Mesendoderm (in vitro differentiated cells): ENCODE measurements around the gene PRPF38A.

Source experiments
- DNase-seq: peaks from one replicate; pipeline ENCODE4 v3.0.0; 2013
- H2AK5ac ChIP-seq: 2 replicates; pipeline ENCODE4 v1.6.1; 2013; ENCODE audit warnings: low read length, inconsistent platforms
- H2BK120ac ChIP-seq: 2 replicates; pipeline ENCODE4 v1.6.1; 2013; ENCODE audit warnings: low read depth, mild to moderate bottlenecking, low read length, moderate library complexity, mixed read lengths
- H2BK15ac ChIP-seq: replicated peaks from 2 replicates; pipeline ENCODE4 v1.6.1; 2013; ENCODE audit warnings: low read depth, mild to moderate bottlenecking, moderate library complexity
- H2BK5ac ChIP-seq: 2 replicates; pipeline ENCODE4 v1.6.1; 2013; ENCODE audit warnings: low read length, inconsistent platforms
- H3K18ac ChIP-seq: 2 replicates; pipeline ENCODE4 v1.6.1; 2013; ENCODE audit warnings: mild to moderate bottlenecking, low read length, mixed read lengths
- H3K23ac ChIP-seq: one replicate; pipeline ENCODE4 v1.6.1; 2013; ENCODE audit warnings: low read length
- H3K27ac ChIP-seq: 2 replicates; pipeline ENCODE4 v1.5.1; 2013; ENCODE audit warnings: low read depth, mild to moderate bottlenecking, inconsistent platforms, low read length, moderate library complexity
- H3K27me3 ChIP-seq: 2 replicates; pipeline ENCODE4 v1.6.1; 2013; ENCODE audit warnings: low read length, control low read depth, mild to moderate bottlenecking, inconsistent platforms; ENCODE audit not compliant: insufficient read depth, poor library complexity
- H3K36me3 ChIP-seq: 2 replicates; pipeline ENCODE4 v1.6.1; 2013; ENCODE audit warnings: low read length, inconsistent platforms; ENCODE audit not compliant: control insufficient read depth, insufficient read depth
- H3K4ac ChIP-seq: one replicate; pipeline ENCODE4 v1.6.1; 2013; ENCODE audit warnings: low read depth, mild to moderate bottlenecking, low read length, moderate library complexity
- H3K4me1 ChIP-seq: 2 replicates; pipeline ENCODE4 v1.6.1; 2013; ENCODE audit warnings: low read depth, low read length, inconsistent platforms; ENCODE audit not compliant: control insufficient read depth
- H3K4me2 ChIP-seq: 2 replicates; pipeline ENCODE4 v1.6.1; 2013; ENCODE audit warnings: low read length
- H3K4me3 ChIP-seq: 2 replicates; pipeline ENCODE4 v1.5.1; 2013; ENCODE audit warnings: mild to moderate bottlenecking, low read length
- H3K56ac ChIP-seq: one replicate; pipeline ENCODE4 v1.6.1; 2013; ENCODE audit warnings: low read length
- H3K79me1 ChIP-seq: 2 replicates; pipeline ENCODE4 v1.6.1; 2013; ENCODE audit warnings: low read length, inconsistent platforms
- H3K79me2 ChIP-seq: 2 replicates; pipeline ENCODE4 v1.6.1; 2013; ENCODE audit warnings: mild to moderate bottlenecking, low read length; ENCODE audit not compliant: control insufficient read depth, insufficient read depth
- H3K9ac ChIP-seq: 2 replicates; pipeline ENCODE4 v1.6.1; 2013; ENCODE audit warnings: low read length, inconsistent platforms
- H4K5ac ChIP-seq: one replicate; pipeline ENCODE4 v1.6.1; 2013; ENCODE audit warnings: low read length
- H4K8ac ChIP-seq: one replicate; pipeline ENCODE4 v1.6.1; 2013; ENCODE audit warnings: low read depth, mild to moderate bottlenecking, control low read depth, low read length, moderate library complexity
- WGBS: extraction: QIAGEN DNeasy Blood & Tissue Kit; methylation state at CpG from one replicate; pipeline ENCODE4 v1.1.7; 2013; ENCODE audit warnings: low lambda C conversion rate, missing lambda C conversion rate; ENCODE audit not compliant: insufficient coverage; ENCODE audit errors: extremely low coverage; 5-methylcytosine and 5-hydroxymethylcytosine counted together

The PRPF38A gene

DNA sequence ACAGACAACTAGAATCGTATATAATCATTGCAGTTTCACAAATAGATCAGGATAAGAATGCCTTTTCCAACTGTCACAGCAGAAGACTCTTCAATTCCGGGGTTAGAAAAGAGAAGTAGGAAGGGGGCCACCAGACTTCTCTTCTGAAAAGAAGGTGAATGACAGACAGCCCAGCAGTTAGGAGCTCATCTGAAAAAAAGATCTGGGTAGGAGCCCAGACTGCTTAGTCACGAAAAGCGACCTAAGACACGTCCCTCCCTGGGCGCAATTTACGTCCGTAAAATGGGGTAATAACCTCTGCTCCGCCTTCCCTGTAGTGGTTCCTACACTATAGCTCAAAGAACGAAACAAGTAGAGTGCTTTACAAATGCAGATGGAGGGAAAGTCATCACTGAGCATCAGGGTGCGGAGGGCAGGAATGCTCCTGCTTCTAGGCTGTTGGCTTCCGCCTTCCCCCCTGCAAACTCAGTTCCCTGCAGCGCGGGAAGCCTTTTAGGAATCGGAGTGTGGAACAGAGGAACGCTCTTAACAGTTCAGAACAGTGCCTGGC lies 761 bp upstream of the PRPF38A start:
- Histone ChIP-seq H3K79me1 (peaks cover 22% of the 10 kb centered on the region), H4K8ac (no peak overlapping the region), H3K18ac (no peak overlapping the region), H3K23ac (peak overlapping the region; percentile 94), H3K4me1 (peaks cover 2% of the 10 kb centered on the region), H4K5ac (no peak overlapping the region), H2BK15ac (no peak overlapping the region), H2BK5ac (peak overlapping the region; percentile 20), H3K4ac (no peak overlapping the region), H2BK120ac (no peak overlapping the region), H3K4me3 (peak overlapping the region; percentile 100), H3K56ac (peak overlapping the region; percentile 100), H3K9ac (peak overlapping the region; percentile 97), H3K36me3 (peaks cover 9% of the 10 kb centered on the region), H3K79me2 (peaks cover 52% of the 10 kb centered on the region), H2AK5ac (no peak overlapping the region), H3K27ac (peak overlapping the region; percentile 70), H3K27me3 (no peaks in the 10 kb centered on the region), H3K4me2 (peak overlapping the region; percentile 30)
- WGBS: no CpG with 5 or more reads among the region's 16 CpGs
- DNase-seq: peak; percentile 87

- peaks cover 18% of the 10 kb centered on the region for H3K79me1 ChIP-seq
- H3K4me3 ChIP-seq: peak overlapping the region; percentile 67
- no peak overlapping the region for H2BK120ac ChIP-seq
- peak overlapping the region; percentile 57 for H3K27ac ChIP-seq
- WGBS: no CpG with 5 or more reads among the region's 8 CpGs
- H3K56ac ChIP-seq: peak overlapping the region; percentile 94
- peak overlapping the region; percentile 88 for H3K9ac ChIP-seq
- peak overlapping the region; percentile 78 for H3K18ac ChIP-seq
- peaks cover 48% of the 10 kb centered on the region for H3K79me2 ChIP-seq
- no peak overlapping the region for H3K23ac ChIP-seq
- H2BK15ac ChIP-seq: no peak overlapping the region
- H2AK5ac ChIP-seq: no peak overlapping the region
- H3K4me1 ChIP-seq: peaks cover 2% of the 10 kb centered on the region
- peaks cover 14% of the 10 kb centered on the region for H3K36me3 ChIP-seq
- H3K4ac ChIP-seq: peak overlapping the region; percentile 38
- H2BK5ac ChIP-seq: no peak overlapping the region
- H3K4me2 ChIP-seq: peak overlapping the region; percentile 71
- no peak for DNase-seq
- H3K27me3 ChIP-seq: no peaks in the 10 kb centered on the region
- H4K8ac ChIP-seq: no peak overlapping the region
- no peak overlapping the region for H4K5ac ChIP-seq
These were observed 555 bp downstream of the PRPF38A start for GRCh38 chr1:52404975-52405338.

- no peak overlapping the region for H3K27ac ChIP-seq
- no peak overlapping the region for H3K4me3 ChIP-seq
- H2BK120ac ChIP-seq: no peak overlapping the region
These were observed 9.1 kb downstream of the PRPF38A start for GRCh38 chr1:52413410-52413989.

DNA sequence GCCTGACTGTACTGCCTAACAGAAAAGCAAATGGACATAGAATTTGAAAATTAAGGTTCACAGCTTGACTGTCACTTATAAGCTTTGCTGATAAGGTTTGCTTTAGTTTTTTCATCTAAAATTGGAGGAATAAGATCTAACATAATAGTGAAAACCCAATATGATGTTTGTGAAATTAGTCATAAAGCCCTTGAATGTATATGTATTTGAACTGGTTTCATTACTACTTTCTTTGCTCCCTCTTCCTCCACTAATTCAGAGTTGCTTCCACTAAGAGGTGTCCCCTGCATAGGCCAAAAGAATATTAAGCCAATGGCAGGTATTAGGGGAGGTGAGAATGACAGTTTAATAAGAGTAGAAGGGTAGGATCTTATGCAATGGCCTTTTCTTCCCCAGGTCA lies 10.5 kb downstream of the PRPF38A start:
- no peak overlapping the region for H3K4me2 ChIP-seq
- no peak overlapping the region for H4K5ac ChIP-seq
- H3K27me3 ChIP-seq: no peaks in the 10 kb centered on the region
- no peak overlapping the region for H4K8ac ChIP-seq
- H2BK15ac ChIP-seq: no peak overlapping the region
- H2AK5ac ChIP-seq: no peak overlapping the region
- no peak overlapping the region for H3K4me3 ChIP-seq
- H3K4ac ChIP-seq: no peak overlapping the region
- H3K79me2 ChIP-seq: no peaks in the 10 kb centered on the region
- H3K4me1 ChIP-seq: no peaks in the 10 kb centered on the region
- H3K23ac ChIP-seq: no peak overlapping the region
- H3K36me3 ChIP-seq: peaks cover 13% of the 10 kb centered on the region
- H3K27ac ChIP-seq: no peak overlapping the region
- H3K18ac ChIP-seq: no peak overlapping the region
- no peak overlapping the region for H2BK5ac ChIP-seq
- no peak for DNase-seq
- no peaks in the 10 kb centered on the region for H3K79me1 ChIP-seq
- H3K56ac ChIP-seq: no peak overlapping the region
- no peak overlapping the region for H2BK120ac ChIP-seq
- H3K9ac ChIP-seq: no peak overlapping the region

More at GRCh38 chr1:52413410-52413989, 9.1 kb downstream of the PRPF38A start:
- Histone ChIP-seq H4K5ac (no peak overlapping the region), H3K36me3 (peaks cover 19% of the 10 kb centered on the region), H2AK5ac (no peak overlapping the region), H3K23ac (no peak overlapping the region), H3K56ac (no peak overlapping the region), H4K8ac (no peak overlapping the region), H3K18ac (no peak overlapping the region), H2BK15ac (no peak overlapping the region), H2BK5ac (no peak overlapping the region), H3K9ac (no peak overlapping the region), H3K4me2 (no peak overlapping the region), H3K4ac (no peak overlapping the region), H3K27me3 (no peaks in the 10 kb centered on the region), H3K79me2 (no peaks in the 10 kb centered on the region), H3K4me1 (no peaks in the 10 kb centered on the region), H3K79me1 (no peaks in the 10 kb centered on the region)
- WGBS: no CpG with 5 or more reads among the region's 10 CpGs
- no peak for DNase-seq

DNA sequence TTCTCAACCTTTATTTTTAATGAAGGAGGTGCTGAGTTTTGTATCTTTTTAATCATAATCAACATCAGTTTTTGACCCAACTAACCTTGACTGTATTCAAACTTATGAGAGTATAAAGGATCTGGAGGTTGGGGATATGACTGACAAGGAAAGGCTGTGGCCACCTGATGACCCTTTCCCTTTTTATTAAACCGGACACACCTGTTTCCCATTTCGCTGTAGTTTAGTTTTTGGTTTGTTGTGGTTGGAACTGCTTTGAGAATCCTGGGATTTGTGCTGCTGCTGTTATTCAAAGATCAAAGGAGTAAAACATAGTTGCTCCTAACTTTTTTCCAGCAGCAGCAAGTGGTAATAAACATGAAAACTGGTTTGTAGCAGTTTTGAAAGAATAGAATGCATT lies 12.4 kb downstream of the PRPF38A start:
- H4K8ac ChIP-seq: no peak overlapping the region
- no peaks in the 10 kb centered on the region for H3K27me3 ChIP-seq
- no peak overlapping the region for H2BK15ac ChIP-seq
- WGBS: no CpG with 5 or more reads among the region's 2 CpGs
- no peak overlapping the region for H3K18ac ChIP-seq
- no peaks in the 10 kb centered on the region for H3K4me1 ChIP-seq
- H3K79me1 ChIP-seq: no peaks in the 10 kb centered on the region
- no peak overlapping the region for H3K4ac ChIP-seq
- DNase-seq: no peak
- H3K4me2 ChIP-seq: no peak overlapping the region
- H3K23ac ChIP-seq: no peak overlapping the region
- H2AK5ac ChIP-seq: no peak overlapping the region
- peaks cover 10% of the 10 kb centered on the region for H3K36me3 ChIP-seq
- H3K9ac ChIP-seq: no peak overlapping the region
- no peaks in the 10 kb centered on the region for H3K79me2 ChIP-seq
- no peak overlapping the region for H3K27ac ChIP-seq
- H2BK5ac ChIP-seq: no peak overlapping the region
- no peak overlapping the region for H4K5ac ChIP-seq
- H3K56ac ChIP-seq: no peak overlapping the region
- no peak overlapping the region for H2BK120ac ChIP-seq
- H3K4me3 ChIP-seq: no peak overlapping the region

- H2BK120ac ChIP-seq: no peak overlapping the region
- H3K79me1 ChIP-seq: no peaks in the 10 kb centered on the region
- H3K36me3 ChIP-seq: no peaks in the 10 kb centered on the region
- H2BK15ac ChIP-seq: no peak overlapping the region
- H3K4ac ChIP-seq: no peak overlapping the region
- H3K18ac ChIP-seq: no peak overlapping the region
- no peak for DNase-seq
- H3K4me1 ChIP-seq: no peaks in the 10 kb centered on the region
- H2AK5ac ChIP-seq: no peak overlapping the region
- no peak overlapping the region for H3K4me2 ChIP-seq
- H3K27ac ChIP-seq: no peak overlapping the region
- H3K56ac ChIP-seq: no peak overlapping the region
- H3K27me3 ChIP-seq: no peaks in the 10 kb centered on the region
- no peak overlapping the region for H2BK5ac ChIP-seq
- no peak overlapping the region for H3K23ac ChIP-seq
- H3K4me3 ChIP-seq: no peak overlapping the region
- no CpG with 5 or more reads among the region's 1 CpG for whole genome bisulfite sequencing
- H4K8ac ChIP-seq: no peak overlapping the region
- no peaks in the 10 kb centered on the region for H3K79me2 ChIP-seq
- no peak overlapping the region for H4K5ac ChIP-seq
- no peak overlapping the region for H3K9ac ChIP-seq
These were observed 16.3 kb downstream of the PRPF38A start for GRCh38 chr1:52420713-52421112.
